ENCODE data around the gene BLTP3B. TPM values are rescaled to one million over a fixed set of nuclear protein-coding genes. Genes with fewer than 3 reads are reported as not detected.

Gene BLTP3B
- polyA plus RNA-seq, 1 experiment: 28.9 TPM

DNA sequence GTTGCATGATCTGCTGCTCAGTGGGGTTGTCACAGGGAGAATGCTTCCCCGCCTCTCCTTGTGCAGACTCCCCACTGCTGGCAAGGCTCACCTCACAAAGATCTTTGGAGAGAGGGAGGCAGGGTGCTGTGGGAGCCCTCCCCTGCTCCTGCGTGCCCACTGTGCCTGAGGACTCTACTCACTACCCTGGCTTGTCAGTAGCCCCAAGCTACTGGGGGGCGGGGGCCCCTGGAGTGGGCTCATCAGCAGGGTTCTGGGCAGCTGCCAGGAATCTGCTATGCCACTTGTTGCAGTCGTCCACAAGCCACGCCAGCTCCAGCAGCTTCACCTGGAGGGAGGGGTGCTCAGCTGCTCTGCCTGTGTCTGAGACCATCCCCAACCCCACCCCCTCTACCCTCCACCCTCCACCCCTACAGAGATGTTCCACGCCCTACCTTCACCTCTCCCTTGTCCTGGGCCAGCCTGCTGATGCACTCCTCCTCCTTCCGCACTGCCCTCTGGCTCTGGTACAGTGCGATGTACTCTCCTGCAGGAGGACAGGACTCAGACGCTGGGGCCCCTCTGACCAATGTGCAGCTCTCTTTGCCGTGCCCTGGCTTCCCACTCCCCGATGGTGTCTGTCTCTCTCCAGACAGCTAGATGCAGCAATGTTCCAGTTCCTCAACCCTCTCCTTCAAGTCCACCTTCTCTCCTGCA lies 14.2 kb upstream of the BLTP3B start:
- TF ChIP-seq, protein P1, sequence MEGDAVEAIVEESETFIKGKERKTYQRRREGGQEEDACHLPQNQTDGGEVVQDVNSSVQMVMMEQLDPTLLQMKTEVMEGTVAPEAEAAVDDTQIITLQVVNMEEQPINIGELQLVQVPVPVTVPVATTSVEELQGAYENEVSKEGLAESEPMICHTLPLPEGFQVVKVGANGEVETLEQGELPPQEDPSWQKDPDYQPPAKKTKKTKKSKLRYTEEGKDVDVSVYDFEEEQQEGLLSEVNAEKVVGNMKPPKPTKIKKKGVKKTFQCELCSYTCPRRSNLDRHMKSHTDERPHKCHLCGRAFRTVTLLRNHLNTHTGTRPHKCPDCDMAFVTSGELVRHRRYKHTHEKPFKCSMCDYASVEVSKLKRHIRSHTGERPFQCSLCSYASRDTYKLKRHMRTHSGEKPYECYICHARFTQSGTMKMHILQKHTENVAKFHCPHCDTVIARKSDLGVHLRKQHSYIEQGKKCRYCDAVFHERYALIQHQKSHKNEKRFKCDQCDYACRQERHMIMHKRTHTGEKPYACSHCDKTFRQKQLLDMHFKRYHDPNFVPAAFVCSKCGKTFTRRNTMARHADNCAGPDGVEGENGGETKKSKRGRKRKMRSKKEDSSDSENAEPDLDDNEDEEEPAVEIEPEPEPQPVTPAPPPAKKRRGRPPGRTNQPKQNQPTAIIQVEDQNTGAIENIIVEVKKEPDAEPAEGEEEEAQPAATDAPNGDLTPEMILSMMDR (IDR thresholded peaks at IDR 0.05; ENCODE audit: low read depth, low read length): no peak
- POLR2A ChIA-PET: no interaction called here
- CTCF ChIA-PET: no interaction called here

DNA sequence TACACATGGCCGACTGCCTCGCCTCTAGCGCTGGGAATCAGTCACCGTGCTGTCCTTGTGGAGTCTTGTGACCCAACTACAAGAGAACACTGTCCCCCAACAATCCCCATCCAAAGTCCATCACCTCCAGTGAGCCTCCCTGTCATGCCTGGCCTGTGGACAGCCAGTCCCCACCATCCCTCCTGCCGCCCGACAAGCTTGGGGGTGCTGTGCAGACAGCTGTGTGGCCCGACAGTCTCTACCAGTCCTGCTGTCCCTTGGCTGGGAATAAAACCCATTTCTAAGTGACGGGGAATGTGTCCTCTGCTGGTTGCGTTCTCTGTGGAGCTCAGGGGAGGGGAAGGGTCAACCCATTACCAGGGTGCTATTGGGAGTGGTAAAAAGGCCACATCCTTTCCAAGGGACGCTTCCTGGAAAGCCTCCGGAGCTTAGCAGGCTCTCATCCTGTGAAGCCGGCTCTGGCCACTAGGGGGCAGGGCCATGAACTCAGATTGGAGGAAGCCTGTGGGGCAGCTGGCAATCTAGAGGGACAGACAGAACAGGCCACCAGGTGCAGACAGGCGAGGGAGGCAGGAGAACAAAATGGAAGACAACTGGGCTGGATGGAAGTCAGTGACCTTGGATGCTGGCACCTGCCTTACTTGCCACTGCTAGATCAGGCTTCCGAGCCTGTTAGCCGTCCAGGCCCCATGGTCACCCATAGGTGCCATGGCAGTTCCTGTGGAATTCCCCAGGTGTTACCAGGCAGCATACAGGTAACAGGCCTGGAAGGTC lies 12.0 kb upstream of the BLTP3B start:
- Histone ChIP-seq H3K27me3 (ENCODE audit: control insufficient read depth, insufficient read depth, low read length) (peaks cover 6% of the 10 kb centered on the region), H3K4me3 (ENCODE audit: low read depth, low read length) (no peak overlapping the region), H3K27ac (ENCODE audit: low read depth, low read length) (no peak overlapping the region), H3K9me3 (ENCODE audit: control insufficient read depth, insufficient read depth, low read length) (no peaks in the 10 kb centered on the region)
- ChIA-PET CTCF (interaction anchor here (0.5 to 3.1 kb wide), 31 partner anchors 9 to 497 kb away, joined by 3 to 29 read pairs (median 4); no protein-coding TSS in a partner anchor), POLR2A (no interaction called here)
- no peak for DNase-seq (ENCODE audit: low read depth, low spot score)
- TF ChIP-seq, protein P1 (IDR thresholded peaks at IDR 0.05; ENCODE audit: low read depth, low read length): peak; percentile 85

More for the DNA sequence above, 14.2 kb upstream of the BLTP3B start:
- no peak overlapping the region for H3K4me3 ChIP-seq (ENCODE audit: low read depth, low read length)
- no peak overlapping the region for H3K27ac ChIP-seq (ENCODE audit: low read depth, low read length)
- no peaks in the 10 kb centered on the region for H3K9me3 ChIP-seq (ENCODE audit: control insufficient read depth, insufficient read depth, low read length)
- peaks cover 6% of the 10 kb centered on the region for H3K27me3 ChIP-seq (ENCODE audit: control insufficient read depth, insufficient read depth, low read length)
- DNase-seq (ENCODE audit: low read depth, low spot score): no peak

DNA sequence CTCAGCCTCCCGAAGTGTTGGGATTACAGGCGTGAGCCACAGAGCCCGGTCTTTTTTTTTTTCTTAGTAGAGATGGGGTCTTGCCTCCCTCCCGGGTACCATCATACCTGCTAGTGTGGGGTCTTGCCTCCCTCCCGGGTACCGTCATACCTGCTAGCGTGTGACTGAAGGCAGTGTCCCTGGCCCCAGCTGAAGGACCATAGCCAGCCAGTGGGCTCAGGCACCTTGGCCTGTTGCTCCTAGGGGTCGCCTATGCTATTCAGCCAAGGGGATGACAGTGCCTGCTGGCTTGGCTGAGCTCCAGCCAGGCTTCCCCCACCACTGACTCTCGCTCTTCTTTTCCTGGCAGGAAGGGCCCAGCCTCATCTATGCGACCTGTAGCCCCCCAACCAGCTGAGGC lies 10.5 kb upstream of the BLTP3B start:
- Histone ChIP-seq H3K27ac (ENCODE audit: low read depth, low read length) (no peak overlapping the region), H3K9me3 (ENCODE audit: control insufficient read depth, insufficient read depth, low read length) (no peaks in the 10 kb centered on the region), H3K4me3 (ENCODE audit: low read depth, low read length) (no peak overlapping the region), H3K27me3 (ENCODE audit: control insufficient read depth, insufficient read depth, low read length) (peaks cover 3% of the 10 kb centered on the region)
- TF ChIP-seq, protein P1 (IDR thresholded peaks at IDR 0.05; ENCODE audit: low read depth, low read length): no peak
- no peak for DNase-seq (ENCODE audit: low read depth, low spot score)
- ChIA-PET CTCF (interaction anchor here (1.0 to 3.1 kb wide), 4 partner anchors 10 to 94 kb away, joined by 3 to 29 read pairs (median 4); no protein-coding TSS in a partner anchor), POLR2A (no interaction called here)

DNA sequence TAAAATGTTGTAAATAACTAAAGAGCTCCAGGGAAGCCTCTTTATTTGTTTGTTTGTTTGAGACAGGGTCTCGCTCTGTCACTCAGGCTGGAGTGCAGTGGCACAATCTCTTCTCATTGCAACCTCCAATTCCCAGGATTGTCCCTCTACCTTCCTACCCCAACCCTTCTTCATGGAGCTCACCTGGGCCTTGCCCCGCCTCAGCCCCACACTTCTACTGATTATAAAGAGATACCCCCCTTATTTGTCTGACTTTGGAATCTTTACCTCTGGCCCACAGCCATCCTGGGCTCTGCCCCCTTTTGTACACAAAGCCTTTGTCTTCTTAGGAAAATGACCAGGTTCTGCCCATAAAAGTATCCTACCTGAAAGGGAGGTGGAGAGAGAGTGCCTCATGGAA lies 9.1 kb upstream of the BLTP3B start:
- ChIA-PET POLR2A (no interaction called here), CTCF (no interaction called here)
- no peaks in the 10 kb centered on the region for H3K27me3 ChIP-seq (ENCODE audit: control insufficient read depth, insufficient read depth, low read length)

More for the DNA sequence above, 9.1 kb upstream of the BLTP3B start:
- Histone ChIP-seq H3K9me3 (ENCODE audit: control insufficient read depth, insufficient read depth, low read length) (no peaks in the 10 kb centered on the region), H3K27ac (ENCODE audit: low read depth, low read length) (no peak overlapping the region), H3K4me3 (ENCODE audit: low read depth, low read length) (no peak overlapping the region)
- no peak for DNase-seq (ENCODE audit: low read depth, low spot score)
- TF ChIP-seq, protein P1 (IDR thresholded peaks at IDR 0.05; ENCODE audit: low read depth, low read length): no peak

All from AG04450 (cell line).